ENCODE results near the gene SYNPO2. TPM values are rescaled to one million over a fixed set of nuclear protein-coding genes. Genes with fewer than 3 reads are reported as not detected.

The SYNPO2 gene
- total RNA-seq, 2 donors from 2014 or later, result 9.5 to 266 TPM

GRCh38 chr4:119082661-119083060 lies 194.0 kb downstream of the SYNPO2 start:
- H3K4me1 ChIP-seq, result peaks cover 5% of the 10 kb centered on the region
- no peak for TF ChIP-seq CTCF (IDR thresholded peaks at IDR 0.05)
- peak overlapping the region; percentile 88 for H3K27ac ChIP-seq
- no peaks in the 10 kb centered on the region for H3K27me3 ChIP-seq
- DNase-seq, result no peak
- no peak overlapping the region for H3K9ac ChIP-seq (ENCODE audit: low read depth in 2 of 2, low read length in 2 of 2)
- no peaks in the 10 kb centered on the region for H3K9me3 ChIP-seq
- no peak overlapping the region for H3K4me3 ChIP-seq
- no peaks in the 10 kb centered on the region for H3K36me3 ChIP-seq
- intact Hi-C loops (cut with DNase I), result no loop called here

DNA sequence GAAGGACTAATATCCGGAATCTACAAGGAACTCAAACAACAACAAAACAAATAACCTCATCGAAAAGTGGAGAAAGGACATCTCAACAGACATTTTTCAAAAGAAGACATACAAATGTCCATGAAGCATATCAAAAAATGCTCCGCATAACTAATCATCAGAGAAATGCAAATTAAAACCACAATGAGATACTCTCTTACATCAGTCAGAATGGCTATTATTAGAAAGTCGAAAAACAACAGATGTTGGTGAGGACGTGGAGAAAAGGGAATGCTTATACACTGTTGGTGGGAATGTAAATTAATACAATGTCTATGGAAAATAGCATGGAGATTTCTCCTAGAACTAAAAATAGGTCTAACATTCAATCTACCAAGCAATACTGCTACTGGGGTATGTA lies 195.9 kb downstream of the SYNPO2 start:
- intact Hi-C loops (cut with DNase I), result no loop called here

DNA sequence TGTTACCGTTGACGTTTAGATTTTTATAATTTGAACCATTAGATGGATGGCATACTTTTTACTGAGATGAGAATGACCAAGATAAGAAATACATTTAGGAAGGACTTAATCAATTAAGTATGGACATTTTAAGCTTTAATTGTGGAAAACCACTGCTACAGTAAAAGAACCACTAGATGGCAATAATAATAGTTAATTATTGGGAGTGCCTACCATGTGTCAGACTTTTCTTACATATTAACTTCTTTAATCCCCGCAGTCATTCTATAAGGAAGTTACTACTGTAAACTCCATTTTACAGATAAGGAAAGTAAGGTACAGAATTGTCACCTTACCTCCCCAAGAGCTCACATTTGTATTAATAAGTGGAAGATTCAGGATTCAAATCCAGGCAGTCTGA lies 198.5 kb downstream of the SYNPO2 start:
- no peak overlapping the region for H3K4me3 ChIP-seq
- no peaks in the 10 kb centered on the region for H3K9me3 ChIP-seq
- H3K27ac ChIP-seq, result no peak overlapping the region
- intact Hi-C loops (cut with DNase I), result no loop called here
- no peaks in the 10 kb centered on the region for H3K36me3 ChIP-seq
- no peaks in the 10 kb centered on the region for H3K4me1 ChIP-seq
- H3K27me3 ChIP-seq, result no peaks in the 10 kb centered on the region
- no peak for DNase-seq
- no peak for TF ChIP-seq CTCF (IDR thresholded peaks at IDR 0.05)
- H3K9ac ChIP-seq (ENCODE audit: low read depth in 2 of 2, low read length in 2 of 2), result no peak overlapping the region

More for the DNA sequence above, 195.9 kb downstream of the SYNPO2 start:
- Histone ChIP-seq H3K9ac (ENCODE audit: low read depth in 2 of 2, low read length in 2 of 2) (no peak overlapping the region), H3K4me1 (peaks cover 5% of the 10 kb centered on the region), H3K27me3 (no peaks in the 10 kb centered on the region), H3K9me3 (no peaks in the 10 kb centered on the region), H3K4me3 (no peak overlapping the region), H3K27ac (no peak overlapping the region), H3K36me3 (no peaks in the 10 kb centered on the region)
- no peak for TF ChIP-seq CTCF (IDR thresholded peaks at IDR 0.05)
- DNase-seq, result no peak

GRCh38 chr4:119087656-119088055 lies 199.0 kb downstream of the SYNPO2 start:
- Histone ChIP-seq H3K27me3 (no peaks in the 10 kb centered on the region), H3K36me3 (no peaks in the 10 kb centered on the region), H3K9ac (ENCODE audit: low read depth in 2 of 2, low read length in 2 of 2) (no peak overlapping the region), H3K4me1 (no peaks in the 10 kb centered on the region), H3K9me3 (no peaks in the 10 kb centered on the region), H3K27ac (no peak overlapping the region), H3K4me3 (no peak overlapping the region)
- no peak for TF ChIP-seq CTCF (IDR thresholded peaks at IDR 0.05)
- intact Hi-C loops (cut with DNase I), result no loop called here
- DNase-seq, result no peak

GRCh38 chr4:119093042-119093827 lies 204.6 kb downstream of the SYNPO2 start:
- peak; percentile 51 for DNase-seq
- H3K9ac ChIP-seq (ENCODE audit: low read depth in 2 of 2, low read length in 2 of 2), result no peak overlapping the region
- H3K9me3 ChIP-seq, result no peaks in the 10 kb centered on the region
- peak overlapping the region; percentile 46 for H3K27ac ChIP-seq
- H3K36me3 ChIP-seq, result no peaks in the 10 kb centered on the region
- H3K4me1 ChIP-seq, result no peaks in the 10 kb centered on the region
- no peak for TF ChIP-seq CTCF (IDR thresholded peaks at IDR 0.05)
- H3K4me3 ChIP-seq, result no peak overlapping the region
- intact Hi-C loops (cut with DNase I), result no loop called here
- H3K27me3 ChIP-seq, result no peaks in the 10 kb centered on the region

All from colonic mucosa (tissue), 4 donors.